GM10248 (cell line): Measurements from ENCODE around the gene SEC24D.

ENCODE experiments used
- CTCF ChIA-PET: fragments of 300-600 bp; sonication (Branson Sonifier 250); formaldehyde crosslinking; extraction: SDS; loops from one replicate; lab custom pipeline; 2021; ENCODE audit warnings: antibody characterized with exemption; lab: Yijun Ruan, JAX
- POLR2A ChIA-PET: fragments of 350-650 bp; sonication (Branson Sonifier 250); formaldehyde crosslinking; extraction: SDS; loops from one replicate; lab custom pipeline; 2020; ENCODE audit warnings: antibody characterized with exemption; lab: Yijun Ruan, JAX
- DNase-seq: peaks from one replicate; pipeline ENCODE4 v3.0.0; 2012; ENCODE audit errors: extremely low spot score
- CTCF ChIP-seq: IDR thresholded peaks from 2 replicates; pipeline ENCODE4 v1.5.1; 2012; ENCODE audit warnings: mild to moderate bottlenecking, low read depth; ENCODE audit errors: extremely low read depth, missing control alignments, control extremely low read depth

The SEC24D gene

GRCh38 chr4:118877797-118878196 lies 41.9 kb upstream of the SEC24D start:
- no peak for TF ChIP-seq CTCF
- CTCF ChIA-PET = interaction anchor here (0.7 to 3.1 kb wide), 4 partner anchors 13 to 571 kb away, joined by 3 to 12 read pairs (median 4); no protein-coding TSS in a partner anchor
- no peak for DNase-seq
- POLR2A ChIA-PET = no interaction called here

- ChIA-PET CTCF (interaction anchor here (1.1 to 2.5 kb wide), 3 partner anchors 10 to 19 kb away, joined by 3 to 11 read pairs (median 3); no protein-coding TSS in a partner anchor), POLR2A (no interaction called here)
- no peak for TF ChIP-seq CTCF
- no peak for DNase-seq
Observed at GRCh38 chr4:118872181-118872580, 36.3 kb upstream of the SEC24D start.

GRCh38 chr4:118869808-118870342 lies 33.9 kb upstream of the SEC24D start:
- no peak for TF ChIP-seq CTCF
- DNase-seq = no peak
- ChIA-PET CTCF (interaction anchor here (0.9 kb wide), 2 partner anchors 14 to 17 kb away, joined by 3 read pairs; no protein-coding TSS in a partner anchor), POLR2A (no interaction called here)

- TF ChIP-seq CTCF = no peak
- DNase-seq = no peak
- POLR2A ChIA-PET = no interaction called here
- CTCF ChIA-PET = no interaction called here
Observed at GRCh38 chr4:118867311-118868067, 31.6 kb upstream of the SEC24D start.

- CTCF ChIA-PET = interaction anchor here (1.8 kb wide), 1 partner anchor 10 kb away, joined by 3 read pairs; no protein-coding TSS in a partner anchor
- POLR2A ChIA-PET = no interaction called here
- no peak for DNase-seq
- TF ChIP-seq CTCF = no peak
Observed at GRCh38 chr4:118866442-118866841, 30.5 kb upstream of the SEC24D start.

- peak; percentile 64 for TF ChIP-seq CTCF
- CTCF ChIA-PET = interaction anchor here (0.9 to 1.9 kb wide), 21 partner anchors 8 to 234 kb away, joined by 3 to 10 read pairs (median 4); partner anchors contain the start of gene SYNPO2
- peak; percentile 50 for DNase-seq
- POLR2A ChIA-PET = no interaction called here
Observed at GRCh38 chr4:118865091-118865708, 29.3 kb upstream of the SEC24D start.
